ENCODE results near the gene SPR.

Gene SPR

DNA sequence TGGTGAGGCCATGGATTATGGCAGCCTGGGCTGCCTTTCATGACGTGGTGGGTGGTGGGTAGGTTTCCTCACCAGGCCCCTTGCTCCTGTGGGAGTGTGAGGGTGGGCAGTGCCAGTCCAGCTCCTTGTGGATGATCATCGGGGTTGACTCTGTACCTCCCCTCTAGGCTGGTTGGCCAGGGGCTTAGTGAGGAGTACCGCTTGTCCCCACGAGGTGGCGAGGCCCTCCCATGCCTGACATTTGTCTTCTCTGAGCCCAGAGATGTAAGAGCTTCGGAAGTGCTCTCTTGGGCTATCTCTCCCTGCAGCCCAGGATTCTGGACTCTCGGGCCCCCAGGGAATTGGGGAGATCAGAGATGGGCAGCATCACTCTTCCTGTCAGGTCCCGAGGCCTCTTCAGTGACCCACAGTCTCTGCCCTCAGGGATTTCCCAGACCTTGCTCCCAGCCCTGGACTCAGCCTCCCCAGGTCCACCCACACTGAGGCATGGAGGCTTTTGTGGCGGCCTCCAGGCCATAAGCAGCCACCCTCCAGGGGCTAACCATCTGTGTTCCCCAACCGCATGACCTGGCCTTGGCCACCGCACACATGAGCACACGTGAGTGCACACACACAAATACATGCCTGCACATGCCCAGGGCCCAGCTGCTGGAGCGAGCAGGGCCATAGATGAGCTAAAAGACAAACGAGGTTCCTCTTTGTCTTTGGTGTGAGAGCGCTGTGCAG, 6.5 kb downstream of the SPR start:
- ChIA-PET CTCF (interaction anchor here (0.6 to 2.7 kb wide), 18 partner anchors 9 to 319 kb away, joined by 3 to 19 read pairs (median 6); partner anchors contain the start of gene EMX1), POLR2A (interaction anchor here (0.8 to 1.6 kb wide), 4 partner anchors 23 to 340 kb away, joined by 3 to 4 read pairs (median 4); partner anchors contain the start of gene CCT7)
- TF ChIP-seq FOXA1 (IDR thresholded peaks at IDR 0.05): no peak
- TF ChIP-seq TARDBP (IDR thresholded peaks at IDR 0.05): no peak
- TF ChIP-seq NFRKB (IDR thresholded peaks at IDR 0.05): no peak
- no peak for TF ChIP-seq SP1 (IDR thresholded peaks at IDR 0.05)
- TF ChIP-seq L3MBTL2 (conservative IDR thresholded peaks at IDR 0.05): no peak
- TF ChIP-seq LEF1 (IDR thresholded peaks at IDR 0.05; ENCODE audit: borderline replicate concordance): no peak
- no peak for TF ChIP-seq FOXK2 (IDR thresholded peaks at IDR 0.05)
- TF ChIP-seq HDGF (IDR thresholded peaks at IDR 0.05; ENCODE audit: borderline replicate concordance): no peak
- no peak for TF ChIP-seq ARNT (IDR thresholded peaks at IDR 0.05)
- no peak for TF ChIP-seq FOXM1 (IDR thresholded peaks at IDR 0.05; ENCODE audit: borderline replicate concordance)
- no peak for TF ChIP-seq SUZ12 (IDR thresholded peaks at IDR 0.05)
- TF ChIP-seq ZNF384 (IDR thresholded peaks at IDR 0.05): no peak
- no peak for TF ChIP-seq CTBP1 (IDR thresholded peaks at IDR 0.05; ENCODE audit: borderline replicate concordance)
- no peak for TF ChIP-seq BHLHE40 (IDR thresholded peaks at IDR 0.05; ENCODE audit: borderline replicate concordance)
- TF ChIP-seq, protein P1, sequence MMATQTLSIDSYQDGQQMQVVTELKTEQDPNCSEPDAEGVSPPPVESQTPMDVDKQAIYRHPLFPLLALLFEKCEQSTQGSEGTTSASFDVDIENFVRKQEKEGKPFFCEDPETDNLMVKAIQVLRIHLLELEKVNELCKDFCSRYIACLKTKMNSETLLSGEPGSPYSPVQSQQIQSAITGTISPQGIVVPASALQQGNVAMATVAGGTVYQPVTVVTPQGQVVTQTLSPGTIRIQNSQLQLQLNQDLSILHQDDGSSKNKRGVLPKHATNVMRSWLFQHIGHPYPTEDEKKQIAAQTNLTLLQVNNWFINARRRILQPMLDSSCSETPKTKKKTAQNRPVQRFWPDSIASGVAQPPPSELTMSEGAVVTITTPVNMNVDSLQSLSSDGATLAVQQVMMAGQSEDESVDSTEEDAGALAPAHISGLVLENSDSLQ (IDR thresholded peaks at IDR 0.05): no peak
- DNase-seq (ENCODE audit: extremely low spot score): peak; percentile 75

DNA sequence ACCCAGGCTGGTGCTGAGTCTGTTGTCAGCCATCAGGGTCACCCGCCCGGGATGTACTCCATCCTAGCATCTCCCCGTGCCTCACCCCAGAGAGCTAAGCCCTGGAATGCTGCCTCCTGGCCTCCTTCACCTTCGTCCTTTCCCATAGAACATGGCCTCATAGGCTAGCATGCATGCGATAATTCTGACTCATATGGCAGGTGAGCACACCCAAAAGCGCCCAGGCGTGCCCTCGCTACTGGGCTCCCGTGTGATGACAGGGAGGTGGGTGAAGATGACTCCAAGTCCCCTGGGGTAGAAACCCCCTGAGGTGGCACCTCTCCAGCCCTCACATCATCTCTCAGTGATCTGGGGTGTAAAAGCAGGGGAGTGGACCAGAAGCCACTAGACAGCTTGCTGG, 7.3 kb downstream of the SPR start:
- no peak for TF ChIP-seq ZNF384 (IDR thresholded peaks at IDR 0.05)
- no peak for TF ChIP-seq LEF1 (IDR thresholded peaks at IDR 0.05; ENCODE audit: borderline replicate concordance)
- TF ChIP-seq ARNT (IDR thresholded peaks at IDR 0.05): no peak
- no peak for TF ChIP-seq FOXK2 (IDR thresholded peaks at IDR 0.05)
- TF ChIP-seq NFRKB (IDR thresholded peaks at IDR 0.05): no peak
- no peak for TF ChIP-seq ELF4 (IDR thresholded peaks at IDR 0.05)
- POLR2A ChIA-PET: interaction anchor here (0.8 kb wide), 1 partner anchor 22 kb away, joined by 4 read pairs; no protein-coding TSS in a partner anchor
- CTCF ChIA-PET: interaction anchor here (0.6 to 2.5 kb wide), 5 partner anchors 8 to 269 kb away, joined by 3 to 10 read pairs (median 7); no protein-coding TSS in a partner anchor
- no peak for DNase-seq (ENCODE audit: extremely low spot score)

DNA sequence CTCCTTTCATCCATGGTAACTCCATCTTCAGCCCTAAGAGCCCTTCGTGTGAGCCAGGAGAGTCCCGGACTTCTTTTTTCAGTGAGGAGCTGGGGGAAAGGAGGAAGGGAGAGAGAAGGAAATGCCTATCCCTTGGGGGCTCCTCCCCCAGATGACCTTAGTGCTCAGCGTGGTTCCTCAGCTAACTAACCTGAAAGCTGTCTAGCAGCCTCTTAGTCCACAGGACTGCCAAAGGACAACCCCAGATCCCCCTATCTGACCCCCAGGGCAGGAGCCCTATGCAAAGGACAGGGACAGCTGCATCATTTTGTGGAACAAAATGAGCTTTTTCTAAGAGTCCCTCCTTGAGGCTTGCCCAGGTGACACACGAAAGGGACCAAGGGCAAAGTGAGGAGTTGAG, 7.9 kb downstream of the SPR start:
- CTCF ChIA-PET: interaction anchor here (0.6 to 2.4 kb wide), 5 partner anchors 58 to 282 kb away, joined by 3 to 7 read pairs (median 3); no protein-coding TSS in a partner anchor

DNA sequence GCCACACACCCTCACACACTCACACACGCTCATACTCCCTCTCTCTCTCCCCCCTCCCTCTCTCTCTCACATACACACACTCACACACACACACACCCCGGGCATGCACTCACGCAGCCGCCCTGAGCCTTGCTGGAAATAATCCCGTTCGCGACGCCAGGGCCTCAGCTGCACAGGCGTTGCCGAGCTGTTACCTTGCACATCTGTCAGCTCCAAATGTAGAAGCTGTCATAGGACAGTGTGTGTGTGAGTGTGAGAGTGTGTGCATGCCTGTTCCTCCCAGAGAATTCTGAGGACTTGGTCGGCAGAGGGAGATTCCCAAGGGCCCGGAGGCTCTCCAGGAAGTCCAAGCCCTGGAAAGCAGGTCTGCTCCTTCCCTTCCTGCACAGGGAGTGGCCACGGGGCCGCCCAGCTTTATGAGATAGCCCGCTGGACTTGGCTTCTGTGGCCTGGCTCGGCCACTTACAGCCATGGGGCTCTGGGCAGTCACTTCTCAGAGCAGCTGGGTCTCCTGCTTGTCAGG, 8.6 kb downstream of the SPR start:
- POLR2A ChIA-PET: interaction anchor here (1.4 kb wide), 1 partner anchor 32 kb away, joined by 4 read pairs; no protein-coding TSS in a partner anchor
- no peak for DNase-seq (ENCODE audit: extremely low spot score)
- CTCF ChIA-PET: interaction anchor here (1.0 to 2.4 kb wide), 3 partner anchors 57 to 282 kb away, joined by 3 to 7 read pairs (median 3); no protein-coding TSS in a partner anchor
- TF ChIP-seq, protein P1 (IDR thresholded peaks at IDR 0.05): no peak
- TF ChIP-seq FOXK2 (IDR thresholded peaks at IDR 0.05) (no peak), ARNT (IDR thresholded peaks at IDR 0.05) (no peak), SUZ12 (IDR thresholded peaks at IDR 0.05) (no peak), TARDBP (IDR thresholded peaks at IDR 0.05) (no peak), HDGF (IDR thresholded peaks at IDR 0.05; ENCODE audit: borderline replicate concordance) (no peak), FOXA1 (IDR thresholded peaks at IDR 0.05) (no peak), BHLHE40 (IDR thresholded peaks at IDR 0.05; ENCODE audit: borderline replicate concordance) (no peak)

More for the DNA sequence above, 7.9 kb downstream of the SPR start:
- POLR2A ChIA-PET: no interaction called here
- no peak for DNase-seq (ENCODE audit: extremely low spot score)
- TF ChIP-seq FOXK2 (IDR thresholded peaks at IDR 0.05): no peak
- no peak for TF ChIP-seq HDGF (IDR thresholded peaks at IDR 0.05; ENCODE audit: borderline replicate concordance)
- no peak for TF ChIP-seq NFRKB (IDR thresholded peaks at IDR 0.05)
- TF ChIP-seq ARNT (IDR thresholded peaks at IDR 0.05): no peak
- TF ChIP-seq TARDBP (IDR thresholded peaks at IDR 0.05): no peak
- no peak for TF ChIP-seq LEF1 (IDR thresholded peaks at IDR 0.05; ENCODE audit: borderline replicate concordance)
- TF ChIP-seq ELF4 (IDR thresholded peaks at IDR 0.05): no peak
- no peak for TF ChIP-seq BHLHE40 (IDR thresholded peaks at IDR 0.05; ENCODE audit: borderline replicate concordance)
- no peak for TF ChIP-seq FOXM1 (IDR thresholded peaks at IDR 0.05; ENCODE audit: borderline replicate concordance)
- no peak for TF ChIP-seq FOXA1 (IDR thresholded peaks at IDR 0.05)
- TF ChIP-seq SUZ12 (IDR thresholded peaks at IDR 0.05): no peak
- TF ChIP-seq, protein P1 (IDR thresholded peaks at IDR 0.05): no peak
- no peak for TF ChIP-seq ZNF384 (IDR thresholded peaks at IDR 0.05)

DNA sequence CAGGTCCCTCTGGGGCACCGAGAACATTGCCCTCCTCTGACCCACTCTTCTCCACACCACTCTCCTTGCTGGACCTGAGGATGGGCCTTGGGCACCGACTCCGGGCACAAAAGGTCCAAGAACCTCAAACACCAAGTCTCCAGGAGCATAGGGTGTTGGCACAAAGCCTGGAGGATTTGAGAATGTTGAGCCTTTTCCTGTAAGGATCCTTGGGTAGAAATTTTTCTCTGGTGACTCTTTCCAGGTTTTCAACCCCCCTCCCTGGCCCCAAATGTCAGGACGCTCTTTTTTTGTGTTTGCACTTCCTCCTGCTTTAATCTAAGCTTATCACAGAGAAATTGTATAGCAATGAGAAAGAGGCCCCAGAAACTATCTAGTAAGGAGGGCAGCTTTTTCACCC, 9.2 kb downstream of the SPR start:
- POLR2A ChIA-PET: interaction anchor here (1.4 kb wide), 1 partner anchor 31 kb away, joined by 4 read pairs; no protein-coding TSS in a partner anchor
- no peak for TF ChIP-seq BHLHE40 (IDR thresholded peaks at IDR 0.05; ENCODE audit: borderline replicate concordance)
- no peak for TF ChIP-seq ELF4 (IDR thresholded peaks at IDR 0.05)
- no peak for TF ChIP-seq ARNT (IDR thresholded peaks at IDR 0.05)
- TF ChIP-seq HDGF (IDR thresholded peaks at IDR 0.05; ENCODE audit: borderline replicate concordance): no peak
- TF ChIP-seq L3MBTL2 (conservative IDR thresholded peaks at IDR 0.05): no peak
- TF ChIP-seq SP1 (IDR thresholded peaks at IDR 0.05): no peak
- TF ChIP-seq NFRKB (IDR thresholded peaks at IDR 0.05): no peak
- no peak for TF ChIP-seq FOXA1 (IDR thresholded peaks at IDR 0.05)
- no peak for DNase-seq (ENCODE audit: extremely low spot score)
- CTCF ChIA-PET: interaction anchor here (1.0 to 2.4 kb wide), 2 partner anchors 77 to 97 kb away, joined by 3 to 7 read pairs; no protein-coding TSS in a partner anchor
